PC-3 (cell line): Measurements from ENCODE around the gene KBTBD12. TPM values are rescaled to one million over a fixed set of nuclear protein-coding genes. Genes with fewer than 3 reads are reported as not detected.

Experiments used
- ATAC-seq: fragments of 200-7000 bp; cut with Tn5 transposase; 2 replicates; pipeline ENCODE4 v1.9.1; 2020; ENCODE audit warnings: mild to moderate bottlenecking, moderate library complexity
- BruUV-seq: library from RNA; stranded (reverse); fragments of 400-500 nt; replicated peaks from 2 replicates; lab custom pipeline; 2021; lab: Mats Ljungman, UMichigan
- CTCF ChIA-PET: fragments of 300-600 bp; sonication (Branson Sonifier 250); formaldehyde crosslinking; loops from one replicate; lab custom pipeline; 2022; ENCODE audit warnings: antibody characterized with exemption; lab: Charles Lee
- POLR2A ChIA-PET: fragments of 300-600 bp; sonication (Branson Sonifier 250); formaldehyde crosslinking; loops from one replicate; lab custom pipeline; 2022; ENCODE audit warnings: antibody characterized with exemption; ENCODE audit not compliant: unreplicated experiment; lab: Charles Lee
- DNase-seq: peaks from one replicate; pipeline ENCODE4 v3.0.0-alpha.2; 2015
- H2AFZ ChIP-seq: fragments of 300-600 bp; sonication (generic); 2 replicates; pipeline ENCODE4 v1.6.0; 2016; ENCODE audit warnings: antibody characterized with exemption, low read length
- H3F3A ChIP-seq: fragments of 300-600 bp; sonication (generic); one replicate; pipeline ENCODE4 v1.6.0; 2017; ENCODE audit warnings: antibody characterized with exemption, low read length, control low read depth, mild to moderate bottlenecking; ENCODE audit not compliant: unreplicated experiment
- H3K27ac ChIP-seq: fragments of 300-600 bp; sonication (generic); 2 replicates; pipeline ENCODE4 v1.5.1; 2016; ENCODE audit warnings: mild to moderate bottlenecking, low read length
- H3K27me3 ChIP-seq: fragments of 300-600 bp; sonication (generic); 2 replicates; pipeline ENCODE4 v1.6.1; 2016; ENCODE audit warnings: low read length, mixed read lengths
- H3K36me3 ChIP-seq: fragments of 300-600 bp; sonication (generic); 2 replicates; pipeline ENCODE4 v1.6.1; 2016; ENCODE audit warnings: low read depth, mixed run types, low read length, mixed read lengths
- H3K4me1 ChIP-seq: fragments of 300-600 bp; sonication (generic); 2 replicates; pipeline ENCODE4 v1.5.1; 2016; ENCODE audit warnings: low read length; ENCODE audit not compliant: insufficient read depth
- H3K4me2 ChIP-seq: fragments of 300-600 bp; sonication (generic); 2 replicates; pipeline ENCODE4 v1.6.0; 2016; ENCODE audit warnings: low read length
- H3K4me3 ChIP-seq: fragments of 300-600 bp; sonication (generic); 2 replicates; pipeline ENCODE4 v1.5.1; 2016; ENCODE audit warnings: mild to moderate bottlenecking, low read length, mixed read lengths
- H3K79me2 ChIP-seq: fragments of 300-600 bp; sonication (generic); 2 replicates; pipeline ENCODE4 v1.6.1; 2017; ENCODE audit warnings: low read length, mixed read lengths
- H3K9ac ChIP-seq: fragments of 300-600 bp; sonication (generic); 2 replicates; pipeline ENCODE4 v1.6.0; 2016; ENCODE audit warnings: mild to moderate bottlenecking, low read length
- H3K9me2 ChIP-seq: fragments of 300-600 bp; sonication (generic); replicated peaks from 2 replicates; pipeline ENCODE4 v1.6.1; 2016; ENCODE audit warnings: mixed run types, low read length, mixed read lengths
- H3K9me3 ChIP-seq: fragments of 300-600 bp; sonication (generic); 2 replicates; pipeline ENCODE4 v1.6.1; 2016; ENCODE audit warnings: low read length, mixed read lengths
- H4K20me1 ChIP-seq: fragments of 300-600 bp; sonication (generic); 2 replicates; pipeline ENCODE4 v1.6.1; 2016; ENCODE audit warnings: low read length, mixed read lengths
- CTCF ChIP-seq: fragments of 300-600 bp; sonication (generic); conservative IDR thresholded peaks from 2 replicates; pipeline ENCODE4 v1.5.1; 2017; ENCODE audit warnings: antibody characterized with exemption, low read depth, mild to moderate bottlenecking, low read length
- EZH2 ChIP-seq: fragments of 300-600 bp; sonication (generic); IDR thresholded peaks from one replicate; pipeline ENCODE4 v1.6.1; 2017; ENCODE audit warnings: antibody characterized with exemption, mild to moderate bottlenecking, low read length; ENCODE audit not compliant: unreplicated experiment
- EZH2phosphoT487 ChIP-seq: fragments of 300-600 bp; sonication (generic); IDR thresholded peaks from 2 replicates; pipeline ENCODE4 v1.6.1; 2018; ENCODE audit warnings: mild to moderate bottlenecking, antibody characterized with exemption, low read length, borderline replicate concordance
- intact Hi-C: fragments of 100-400 bp; cut with micrococcal nuclease; formaldehyde crosslinking; loops from 2 replicates; pipeline ENCODE4 v1.9.0; 2023
- total RNA-seq: library from RNA; depleted of rRNA; stranded (reverse); fragments of >200 nt; gene quantifications from 2 replicates; pipeline ENCODE4 v1.2.3, GENCODE V29; 2014

Gene KBTBD12
- total RNA-seq, 1 experiment from 2014 or later: not detected

GRCh38 chr3:127975153-127976029 lies 60.4 kb downstream of the KBTBD12 start:
- Histone ChIP-seq H3K9me3 (no peaks in the 10 kb centered on the region), H3K4me1 (no peaks in the 10 kb centered on the region), H3K4me2 (no peak overlapping the region), H3K9ac (no peak overlapping the region), H3K9me2 (no peaks in the 10 kb centered on the region), H2AFZ (no peak overlapping the region), H3K36me3 (no peaks in the 10 kb centered on the region), H3K4me3 (no peak overlapping the region), H3F3A (no peaks in the 10 kb centered on the region), H3K27ac (no peak overlapping the region), H4K20me1 (no peaks in the 10 kb centered on the region), H3K27me3 (no peaks in the 10 kb centered on the region), H3K79me2 (no peaks in the 10 kb centered on the region)
- ATAC-seq: no peak
- ChIA-PET CTCF (no interaction called here), POLR2A (no interaction called here)
- no peak for DNase-seq
- intact Hi-C loops: no loop called here
- TF ChIP-seq EZH2phosphoT487 (no peak), EZH2 (no peak), CTCF (no peak)
- BruUV-seq: no TSS peak

GRCh38 chr3:127978636-127979035 lies 63.6 kb downstream of the KBTBD12 start:
- intact Hi-C loops: no loop called here
- no peak overlapping the region for H3K27ac ChIP-seq
- H3F3A ChIP-seq: no peaks in the 10 kb centered on the region
- DNase-seq (no peak), ATAC-seq (no peak)
- no peaks in the 10 kb centered on the region for H3K79me2 ChIP-seq
- H3K9ac ChIP-seq: no peak overlapping the region
- no peaks in the 10 kb centered on the region for H3K9me2 ChIP-seq
- H3K4me1 ChIP-seq: no peaks in the 10 kb centered on the region
- no peak for TF ChIP-seq EZH2phosphoT487
- TF ChIP-seq EZH2: no peak
- no peak for TF ChIP-seq CTCF
- no peaks in the 10 kb centered on the region for H3K9me3 ChIP-seq
- ChIA-PET POLR2A (no interaction called here), CTCF (no interaction called here)
- BruUV-seq: no TSS peak
- H3K4me2 ChIP-seq: no peak overlapping the region
- H3K36me3 ChIP-seq: no peaks in the 10 kb centered on the region
- H3K4me3 ChIP-seq: no peak overlapping the region
- H2AFZ ChIP-seq: no peak overlapping the region
- no peaks in the 10 kb centered on the region for H4K20me1 ChIP-seq
- no peaks in the 10 kb centered on the region for H3K27me3 ChIP-seq

GRCh38 chr3:127979473-127979872 lies 64.4 kb downstream of the KBTBD12 start:
- no peaks in the 10 kb centered on the region for H3K9me2 ChIP-seq
- BruUV-seq: no TSS peak
- ChIA-PET CTCF (no interaction called here), POLR2A (no interaction called here)
- H3K4me1 ChIP-seq: no peaks in the 10 kb centered on the region
- H3K36me3 ChIP-seq: no peaks in the 10 kb centered on the region
- H2AFZ ChIP-seq: no peak overlapping the region
- intact Hi-C loops: no loop called here
- ATAC-seq (no peak), DNase-seq (no peak)
- no peak overlapping the region for H3K4me3 ChIP-seq
- H3K27ac ChIP-seq: no peak overlapping the region
- no peaks in the 10 kb centered on the region for H4K20me1 ChIP-seq
- H3K9ac ChIP-seq: no peak overlapping the region
- no peaks in the 10 kb centered on the region for H3K79me2 ChIP-seq
- no peak for TF ChIP-seq CTCF
- no peak for TF ChIP-seq EZH2phosphoT487
- TF ChIP-seq EZH2: no peak
- H3K9me3 ChIP-seq: no peaks in the 10 kb centered on the region
- H3K27me3 ChIP-seq: no peaks in the 10 kb centered on the region
- no peak overlapping the region for H3K4me2 ChIP-seq
- H3F3A ChIP-seq: no peaks in the 10 kb centered on the region
